ENCODE measurements around the gene AXIN1. TPM values are rescaled to one million over a fixed set of nuclear protein-coding genes. Genes with fewer than 3 reads are reported as not detected.

Gene AXIN1, protein sequence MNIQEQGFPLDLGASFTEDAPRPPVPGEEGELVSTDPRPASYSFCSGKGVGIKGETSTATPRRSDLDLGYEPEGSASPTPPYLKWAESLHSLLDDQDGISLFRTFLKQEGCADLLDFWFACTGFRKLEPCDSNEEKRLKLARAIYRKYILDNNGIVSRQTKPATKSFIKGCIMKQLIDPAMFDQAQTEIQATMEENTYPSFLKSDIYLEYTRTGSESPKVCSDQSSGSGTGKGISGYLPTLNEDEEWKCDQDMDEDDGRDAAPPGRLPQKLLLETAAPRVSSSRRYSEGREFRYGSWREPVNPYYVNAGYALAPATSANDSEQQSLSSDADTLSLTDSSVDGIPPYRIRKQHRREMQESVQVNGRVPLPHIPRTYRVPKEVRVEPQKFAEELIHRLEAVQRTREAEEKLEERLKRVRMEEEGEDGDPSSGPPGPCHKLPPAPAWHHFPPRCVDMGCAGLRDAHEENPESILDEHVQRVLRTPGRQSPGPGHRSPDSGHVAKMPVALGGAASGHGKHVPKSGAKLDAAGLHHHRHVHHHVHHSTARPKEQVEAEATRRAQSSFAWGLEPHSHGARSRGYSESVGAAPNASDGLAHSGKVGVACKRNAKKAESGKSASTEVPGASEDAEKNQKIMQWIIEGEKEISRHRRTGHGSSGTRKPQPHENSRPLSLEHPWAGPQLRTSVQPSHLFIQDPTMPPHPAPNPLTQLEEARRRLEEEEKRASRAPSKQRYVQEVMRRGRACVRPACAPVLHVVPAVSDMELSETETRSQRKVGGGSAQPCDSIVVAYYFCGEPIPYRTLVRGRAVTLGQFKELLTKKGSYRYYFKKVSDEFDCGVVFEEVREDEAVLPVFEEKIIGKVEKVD
- 17.5 and 25.8 TPM in 2 replicates for total RNA-seq

DNA sequence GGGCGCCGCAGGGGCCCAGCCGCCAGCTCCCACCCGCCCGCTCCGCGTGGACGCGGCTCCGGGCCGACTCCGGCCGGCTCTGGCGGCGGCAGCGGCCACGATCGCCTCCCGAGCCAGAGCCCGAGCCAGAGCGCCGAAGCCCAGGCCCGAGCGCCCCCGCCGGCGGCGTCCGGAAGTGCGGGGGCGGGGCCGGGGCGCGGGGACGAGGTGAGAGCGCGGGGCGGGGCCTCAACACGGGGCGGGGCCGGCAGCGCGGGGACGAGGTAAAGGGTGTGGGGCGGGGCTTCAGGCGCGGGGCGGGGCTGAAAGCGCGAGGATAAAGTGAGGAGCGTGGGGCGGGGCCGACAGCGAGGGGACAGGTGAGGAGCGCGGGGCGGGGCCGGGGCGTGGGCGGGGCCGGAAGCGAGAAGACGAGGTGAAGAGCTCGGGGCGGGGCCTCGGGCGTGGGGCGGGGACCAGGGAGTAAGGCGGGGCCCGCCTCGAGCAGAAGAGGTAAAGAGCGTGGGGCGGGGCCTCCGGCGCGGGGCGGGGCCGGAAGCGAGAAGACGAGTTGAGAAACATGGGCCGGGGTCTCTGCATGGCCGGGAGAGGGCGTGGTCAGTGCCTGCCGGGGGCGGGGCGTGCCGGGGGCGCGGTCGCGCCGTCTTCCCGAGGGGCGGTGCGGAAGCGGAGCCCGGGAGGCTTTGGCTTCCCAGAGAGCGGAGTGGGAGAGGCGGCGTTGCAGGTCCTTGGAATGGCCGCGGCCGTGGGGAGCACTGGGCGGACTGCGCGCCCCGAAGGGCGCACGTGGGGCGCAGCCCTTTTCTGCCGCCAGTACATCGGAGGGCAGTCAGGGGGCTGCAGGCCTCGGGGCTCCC is at the start of gene AXIN1:
Gene AXIN1 (minus strand): TSS at position 177 of the 857 bp plus-strand sequence. CDS start 5,698 bp downstream, outside the sequence.

DNA sequence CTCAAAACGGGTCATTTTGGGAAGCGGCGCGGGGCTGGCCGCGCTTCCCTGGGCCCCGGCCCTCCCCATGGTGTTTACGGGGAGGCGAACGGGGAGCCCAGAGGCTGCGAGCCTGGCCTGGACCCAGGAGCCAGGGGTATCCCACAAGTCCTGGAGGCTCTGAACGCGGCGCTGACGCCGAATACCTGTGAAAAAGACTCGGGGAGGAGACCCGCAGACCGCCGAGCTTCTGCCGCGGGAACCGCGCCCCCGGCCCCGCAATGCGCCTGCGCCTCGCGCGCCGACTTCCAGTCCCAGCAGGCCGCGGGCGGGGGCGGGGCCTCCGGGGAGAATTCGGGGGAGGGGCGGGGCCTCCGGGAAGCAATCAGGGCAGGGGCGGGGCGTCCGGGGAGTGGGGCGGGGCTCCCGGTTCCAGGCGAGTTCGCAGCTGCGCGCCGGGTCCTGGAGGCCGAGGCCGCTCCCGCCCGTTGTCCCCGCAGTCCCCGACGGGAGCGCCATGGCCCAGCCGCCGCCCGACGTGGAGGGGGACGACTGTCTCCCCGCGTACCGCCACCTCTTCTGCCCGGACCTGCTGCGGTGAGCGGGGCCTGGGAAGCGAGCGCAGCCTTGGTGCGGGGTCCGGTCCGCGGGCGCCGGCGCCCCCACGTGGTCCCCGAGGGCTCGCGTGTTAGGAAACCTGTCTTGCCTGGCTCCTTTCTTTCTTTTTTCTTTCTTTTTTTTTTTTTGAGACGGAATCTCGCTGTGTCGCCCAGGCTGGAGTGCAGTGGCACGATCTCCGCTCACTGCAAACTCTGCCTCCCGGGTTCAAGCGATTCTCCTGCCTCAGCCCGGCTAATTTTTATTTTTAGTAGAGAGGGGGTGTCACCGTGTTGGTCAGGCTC is 49.2 kb upstream of the AXIN1 start, which contains the start of gene DECR2:
Gene DECR2 (plus strand): TSS at position 418 of the 881 bp plus-strand sequence. CDS start 79 bp downstream, at position 497.

DNA sequence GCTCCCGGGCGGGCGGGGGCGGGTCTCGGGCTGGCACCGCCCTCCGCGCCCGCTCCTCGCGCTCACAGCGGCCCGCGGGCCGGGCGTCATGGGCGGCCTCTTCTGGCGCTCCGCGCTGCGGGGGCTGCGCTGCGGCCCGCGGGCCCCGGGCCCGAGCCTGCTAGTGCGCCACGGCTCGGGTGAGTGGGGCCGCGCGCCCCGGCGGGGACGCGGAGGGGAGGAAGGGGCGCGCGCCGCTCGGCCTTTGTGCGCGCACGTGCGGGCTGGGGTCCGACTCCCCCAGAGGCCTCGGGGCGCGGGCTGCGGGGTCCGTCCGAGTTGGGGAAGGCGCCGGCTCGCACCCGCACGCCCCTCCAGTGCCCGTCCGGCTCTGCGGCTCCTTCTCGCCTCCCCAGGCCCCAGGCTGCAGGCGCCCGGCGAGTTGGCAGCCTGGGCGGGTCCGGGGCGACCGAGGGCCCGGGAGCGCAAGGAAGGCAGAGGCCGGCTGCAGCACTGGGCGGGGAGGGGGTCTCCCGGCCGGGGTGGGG is 44.7 kb upstream of the AXIN1 start, which contains the start of gene NME4:
Gene NME4 (plus strand): TSS at position 65 of the 527 bp plus-strand sequence. CDS start 24 bp downstream, at position 89.

DNA sequence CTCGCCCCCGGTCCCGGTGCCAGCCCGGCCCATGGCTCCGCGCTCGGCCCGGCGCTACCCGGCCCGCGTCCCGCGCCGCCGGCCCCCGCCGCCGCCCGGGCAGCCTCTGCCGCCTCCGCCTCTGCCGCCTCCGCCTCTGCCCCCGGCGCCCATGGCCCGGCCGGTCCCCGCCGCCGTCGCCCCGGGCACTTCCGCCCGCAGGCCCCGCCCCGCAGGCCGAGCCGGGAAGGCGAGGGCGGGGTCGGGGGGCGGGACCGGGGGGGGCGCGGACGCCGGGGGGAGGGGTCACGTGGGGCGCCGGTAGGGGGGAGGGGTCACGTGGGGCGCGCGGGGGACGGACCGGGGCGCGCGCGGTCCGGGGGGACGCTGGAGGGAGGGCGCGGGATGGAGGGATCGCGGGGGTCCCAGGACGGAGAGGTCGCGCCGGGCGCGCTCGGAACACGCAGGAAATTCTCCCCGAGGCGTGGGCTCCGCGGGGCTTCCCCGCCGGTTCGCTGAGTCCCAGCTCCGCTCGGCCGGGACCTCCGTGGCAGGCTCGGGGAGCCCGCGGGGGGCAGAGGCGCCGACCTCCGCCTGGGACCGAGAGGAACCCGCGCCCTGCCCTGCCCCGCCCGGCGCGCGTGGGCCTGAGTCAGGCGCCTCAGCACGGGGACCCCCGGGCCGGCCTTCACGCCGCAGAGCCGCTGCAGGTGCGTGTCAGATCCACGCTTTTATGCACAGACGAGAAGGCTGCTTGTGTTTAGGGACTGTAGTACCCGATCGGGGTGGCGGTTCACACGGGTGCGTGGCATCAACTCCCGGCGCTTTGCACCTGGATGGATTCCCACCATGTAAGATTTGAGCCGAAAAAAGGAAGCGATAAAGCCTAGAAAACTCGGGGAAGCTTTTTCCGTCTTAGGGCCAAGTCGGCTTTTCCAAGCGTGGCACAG is 29.5 kb upstream of the AXIN1 start, which contains the start of gene PGAP6:
Gene PGAP6 (minus strand): TSS at position 190 of the 929 bp plus-strand sequence. CDS start 157 bp downstream, at position 33.

DNA sequence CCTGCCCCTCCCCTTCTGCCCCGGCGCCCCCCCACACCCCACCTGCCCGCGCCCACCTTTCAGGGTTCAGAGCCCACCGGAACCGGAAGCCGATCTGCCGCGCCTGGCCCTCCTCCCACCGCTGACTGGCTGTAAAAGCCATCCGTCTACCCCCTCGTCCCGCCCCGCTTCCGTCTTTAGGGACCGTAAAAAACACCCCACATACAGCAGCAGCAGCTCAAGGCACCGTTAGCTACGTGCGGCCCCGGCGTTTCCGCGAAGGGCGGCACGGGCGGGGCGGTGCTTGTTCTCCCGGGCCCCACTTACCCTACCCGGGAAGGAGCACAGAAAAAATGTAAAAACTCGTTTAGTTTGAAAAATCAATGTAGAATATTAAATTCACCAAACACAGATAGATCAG is 17.9 kb upstream of the AXIN1 start, which contains the start of gene MRPL28:
Gene MRPL28 (minus strand): TSS at position 96 of the 400 bp plus-strand sequence. CDS start 320 bp downstream, outside the sequence.

DNA sequence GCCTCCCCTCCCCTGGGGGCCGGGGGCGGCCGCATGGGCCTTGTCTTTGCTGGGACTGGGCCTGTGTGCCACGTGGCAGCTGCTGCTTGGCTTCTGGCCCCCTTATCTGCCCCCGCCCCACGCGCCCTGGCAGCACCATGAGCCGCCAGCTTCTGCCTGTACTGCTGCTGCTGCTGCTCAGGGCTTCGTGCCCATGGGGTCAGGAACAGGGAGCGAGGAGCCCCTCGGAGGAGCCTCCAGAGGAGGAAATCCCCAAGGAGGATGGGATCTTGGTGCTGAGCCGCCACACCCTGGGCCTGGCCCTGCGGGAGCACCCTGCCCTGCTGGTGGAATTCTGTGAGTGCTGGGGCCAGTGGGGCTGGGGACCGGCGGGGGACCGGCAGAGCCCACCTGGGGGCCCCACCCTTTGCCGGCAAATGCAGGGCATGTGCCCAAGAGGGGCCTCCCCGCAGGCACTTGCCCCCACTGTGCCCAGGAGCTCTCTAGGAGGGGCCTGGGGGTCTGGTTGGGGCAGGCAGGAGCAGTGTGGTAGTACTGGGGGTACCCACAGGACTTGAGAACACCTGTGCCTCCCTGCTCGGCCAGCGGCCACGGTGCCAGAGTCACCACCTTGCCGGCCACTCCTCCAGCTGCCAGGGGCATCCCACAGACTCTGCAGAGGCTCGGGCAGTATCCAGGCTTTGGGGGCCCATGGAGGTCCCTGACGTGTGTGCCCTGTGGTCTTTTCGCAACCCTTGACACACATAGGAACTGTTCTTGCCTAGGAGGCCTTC is 69.3 kb downstream of the AXIN1 start, which contains the start of gene PDIA2:
Gene PDIA2 (plus strand): TSS at position 132 of the 773 bp plus-strand sequence. CDS start 6 bp downstream, at position 138.

DNA sequence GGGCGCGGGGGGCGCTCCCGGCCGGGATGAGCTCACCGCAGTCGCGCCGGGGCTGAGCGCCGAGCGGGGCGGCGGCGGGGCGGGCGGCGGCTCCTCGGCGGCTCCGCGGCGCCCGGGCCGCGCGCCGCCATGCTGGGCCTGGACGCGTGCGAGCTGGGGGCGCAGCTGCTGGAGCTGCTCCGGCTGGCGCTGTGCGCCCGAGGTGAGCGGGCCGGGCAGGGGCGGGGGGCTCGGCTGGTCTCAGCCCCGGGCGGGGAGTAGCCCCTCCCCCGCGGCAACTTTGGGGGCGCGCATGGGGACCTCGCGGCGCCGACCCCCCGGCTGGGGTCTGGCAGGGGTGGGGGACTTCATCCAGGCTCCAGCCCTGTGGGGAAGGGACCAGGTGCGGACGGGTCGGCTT is 72.0 kb downstream of the AXIN1 start, which contains the start of gene ARHGDIG:
Gene ARHGDIG (plus strand): TSS at position 40 of the 400 bp plus-strand sequence. CDS start 90 bp downstream, at position 130.

DNA sequence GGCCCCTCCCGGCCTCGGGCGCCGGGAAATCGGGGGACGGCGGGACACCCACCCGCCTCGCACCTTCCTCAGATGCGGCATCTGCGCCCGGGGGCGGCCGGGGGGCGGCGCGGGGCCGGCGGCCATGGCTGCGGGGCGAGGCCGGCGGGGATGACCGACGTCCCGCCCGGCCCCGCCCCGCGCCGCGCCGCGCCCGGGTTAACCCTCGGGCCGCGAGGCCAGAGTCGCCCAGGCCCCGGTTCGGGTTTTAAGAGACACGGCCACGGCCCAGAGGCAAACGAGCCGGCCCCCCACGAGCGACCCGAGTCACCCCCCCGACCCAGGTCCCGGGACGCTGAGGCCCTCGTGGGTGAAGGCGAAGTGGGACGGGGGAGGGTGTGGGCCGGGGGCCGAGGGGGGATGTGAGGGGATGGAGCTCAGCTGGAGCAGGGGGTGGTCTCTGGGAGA is 76.7 kb downstream of the AXIN1 start, which contains the start of gene RGS11:
Gene RGS11 (minus strand): TSS at position 159 of the 447 bp plus-strand sequence. CDS start 33 bp downstream, at position 126.

Other genes with a start within 250 kb of the AXIN1 start
- gene NPRL3, start 214.1 kb downstream of the AXIN1 start, total RNA-seq = 5.5 and 7.8 TPM in 2 replicates
- not detected in 2 replicates for gene HBZ, start 200.1 kb downstream of the AXIN1 start, total RNA-seq
- not detected in 2 replicates for gene HBM, start 186.7 kb downstream of the AXIN1 start, total RNA-seq
- not detected in 2 replicates for gene HBA2, start 179.8 kb downstream of the AXIN1 start, total RNA-seq
- not detected in 2 replicates for gene HBA1, start 176.0 kb downstream of the AXIN1 start, total RNA-seq
- 0.38 and 1.1 TPM in 2 replicates for gene HBQ1, start 172.3 kb downstream of the AXIN1 start, total RNA-seq
- gene LUC7L, start 123.3 kb downstream of the AXIN1 start, total RNA-seq = 37.3 and 42.9 TPM in 2 replicates
- 28.8 and 53.4 TPM in 2 replicates for gene FAM234A, start 117.9 kb downstream of the AXIN1 start, total RNA-seq
- 1.6 and 1.9 TPM in 2 replicates for gene RGS11, start 76.8 kb downstream of the AXIN1 start, total RNA-seq
- 3.5 and 7.3 TPM in 2 replicates for gene ARHGDIG, start 72.1 kb downstream of the AXIN1 start, total RNA-seq
- 0.09 and 0.28 TPM in 2 replicates for gene PDIA2, start 69.6 kb downstream of the AXIN1 start, total RNA-seq
- gene MRPL28, start 17.8 kb upstream of the AXIN1 start, total RNA-seq = 85.7 and 112 TPM in 2 replicates
- gene PGAP6, start 29.3 kb upstream of the AXIN1 start, total RNA-seq = 96.7 and 101 TPM in 2 replicates
- gene NME4, start 44.5 kb upstream of the AXIN1 start, total RNA-seq = 73.7 and 84.4 TPM in 2 replicates
- 8.1 and 8.8 TPM in 2 replicates for gene DECR2, start 49.2 kb upstream of the AXIN1 start, total RNA-seq
- gene RAB11FIP3, start 72.9 kb upstream of the AXIN1 start, total RNA-seq = 24.6 and 32.8 TPM in 2 replicates
- gene CAPN15, start 175.0 kb upstream of the AXIN1 start, total RNA-seq = 26.4 and 38.9 TPM in 2 replicates
- not detected in 2 replicates for gene PRR35, start 207.7 kb upstream of the AXIN1 start, total RNA-seq
- 1.0 and 1.3 TPM in 2 replicates for gene NHLRC4, start 214.3 kb upstream of the AXIN1 start, total RNA-seq
- 24.4 and 28.9 TPM in 2 replicates for gene PIGQ, start 217.2 kb upstream of the AXIN1 start, total RNA-seq
- gene RAB40C, start 237.3 kb upstream of the AXIN1 start, total RNA-seq = 9.3 and 10.2 TPM in 2 replicates